GOT3 (cell line): Measurements from ENCODE around the gene HIPK4.
"Not testable (repeated sequence)": the region's sequence is repeated elsewhere in the genome, so short reads cannot be mapped to it uniquely, and the experiment has no call there.

Experiments
- DNase-seq: peaks from one replicate; lab custom pipeline; 2025; ENCODE audit warnings: mixed read lengths; lab: John Stamatoyannopoulos, UW

HIPK4 gene

GRCh38 chr19:40336601-40336900 is 53.4 kb downstream of the HIPK4 start:
- no peak for DNase-seq

GRCh38 chr19:40335855-40336600 is 54.0 kb downstream of the HIPK4 start:
- no peak for DNase-seq

- DNase-seq: no peak
Observed at GRCh38 chr19:40335101-40335500, 54.9 kb downstream of the HIPK4 start.

- DNase-seq: not testable (repeated sequence)
Observed at GRCh38 chr19:40333083-40333482, 56.9 kb downstream of the HIPK4 start.

GRCh38 chr19:40332669-40333068 is 57.3 kb downstream of the HIPK4 start:
- DNase-seq: no peak

- DNase-seq: no peak
Observed at GRCh38 chr19:40331052-40331451, 58.9 kb downstream of the HIPK4 start.
